Smooth muscle cell (in vitro differentiated cells): Measurements from ENCODE around the gene RAB3IL1. TPM values are rescaled to one million over a fixed set of nuclear protein-coding genes. Genes with fewer than 3 reads are reported as not detected.
A peak's percentile ranks its signal among the peaks of the same experiment; 100 is the strongest.

Experiments used
- DNase-seq: peaks from one replicate; lab custom pipeline; 2025; ENCODE audit not compliant: unreplicated experiment; lab: John Stamatoyannopoulos, UW
- H2AFZ ChIP-seq: fragments of 200-600 bp; sonication (generic); 2 replicates; pipeline ENCODE4 v1.6.0; 2016; ENCODE audit warnings: antibody characterized with exemption, low read depth, mild to moderate bottlenecking
- H3F3A ChIP-seq: fragments of 200-600 bp; sonication (generic); 2 replicates; pipeline ENCODE4 v1.6.0; 2017; ENCODE audit warnings: antibody characterized with exemption, low read depth
- H3K27ac ChIP-seq: fragments of 200-600 bp; sonication (generic); 2 replicates; pipeline ENCODE4 v1.5.1; 2016; ENCODE audit warnings: low read depth, mild to moderate bottlenecking
- H3K27me3 ChIP-seq: fragments of 200-600 bp; sonication (generic); 2 replicates; pipeline ENCODE4 v1.6.1; 2016; ENCODE audit warnings: low read depth, mild to moderate bottlenecking
- H3K36me3 ChIP-seq: fragments of 200-600 bp; sonication (generic); 2 replicates; pipeline ENCODE4 v1.5.1; 2016; ENCODE audit warnings: low read depth
- H3K4me1 ChIP-seq: fragments of 200-600 bp; sonication (generic); 2 replicates; pipeline ENCODE4 v1.5.1; 2016; ENCODE audit warnings: low read depth
- H3K4me2 ChIP-seq: fragments of 200-600 bp; sonication (generic); 2 replicates; pipeline ENCODE4 v1.6.0; 2016; ENCODE audit warnings: mild to moderate bottlenecking
- H3K4me3 ChIP-seq: fragments of 200-600 bp; sonication (generic); 2 replicates; pipeline ENCODE4 v1.5.1; 2016; ENCODE audit warnings: mild to moderate bottlenecking
- H3K79me2 ChIP-seq: fragments of 200-600 bp; sonication (generic); 2 replicates; pipeline ENCODE4 v1.6.0; 2016; ENCODE audit warnings: low read depth, mild to moderate bottlenecking
- H3K9ac ChIP-seq: fragments of 200-600 bp; sonication (generic); 2 replicates; pipeline ENCODE4 v1.6.0; 2016; ENCODE audit warnings: low read depth
- H3K9me3 ChIP-seq: fragments of 200-600 bp; sonication (generic); replicated peaks from 2 replicates; pipeline ENCODE4 v1.5.1; 2016; ENCODE audit warnings: low read depth
- H4K20me1 ChIP-seq: fragments of 200-600 bp; sonication (generic); 2 replicates; pipeline ENCODE4 v1.6.0; 2016; ENCODE audit warnings: low read depth
- CTCF ChIP-seq: fragments of 200-600 bp; sonication (generic); IDR thresholded peaks from 2 replicates; pipeline ENCODE4 v1.5.1; 2017; ENCODE audit warnings: borderline replicate concordance, mild to moderate bottlenecking, antibody characterized with exemption; ENCODE audit not compliant: insufficient read depth, poor library complexity, severe bottlenecking
- WGBS: methylation state at CpG from one replicate; pipeline ENCODE4 v1.1.7; 2016; ENCODE audit warnings: low lambda C conversion rate; 5-methylcytosine and 5-hydroxymethylcytosine counted together
- polyA plus RNA-seq: library from polyadenylated mRNA; unstranded; fragments of >200 nt; fragmentation: Nextera tagmentation; extraction: Ambion mirVana; gene quantifications from 2 replicates; pipeline ENCODE4 v1.2.1, GENCODE V29; 2016
- total RNA-seq: library from RNA; depleted of rRNA; stranded (reverse); fragments of >200 nt; gene quantifications from 2 replicates; pipeline ENCODE4 v1.2.3, GENCODE V29; 2014

The RAB3IL1 gene
- total and polyA plus RNA-seq, 2 experiments from 2014 or later: 4.9 to 11.6 TPM

DNA sequence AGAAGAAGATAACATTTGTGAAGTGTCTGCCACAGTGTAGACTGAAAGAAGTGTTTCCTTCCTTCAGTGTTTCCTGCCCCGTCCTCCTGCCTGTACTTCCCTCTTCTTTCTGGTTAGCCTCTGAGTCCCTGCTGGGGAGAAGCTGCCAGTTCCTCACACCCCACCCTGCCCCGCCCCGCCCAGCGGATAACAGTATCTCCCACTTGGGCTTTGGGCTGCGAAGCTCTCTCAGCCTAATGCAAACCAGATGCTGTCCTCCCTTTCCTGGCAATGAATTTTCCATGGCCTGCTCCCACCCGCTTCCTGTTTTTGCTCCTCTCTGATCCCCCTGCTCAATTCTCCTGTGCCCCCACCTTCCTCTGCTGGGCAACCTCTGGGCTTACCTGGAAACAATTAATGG is 5.2 kb upstream of the RAB3IL1 start:
- Histone ChIP-seq H3K4me1 (peaks cover 12% of the 10 kb centered on the region), H3K27me3 (no peaks in the 10 kb centered on the region), H4K20me1 (no peaks in the 10 kb centered on the region), H3K4me2 (peak overlapping the region; percentile 76), H2AFZ (no peak overlapping the region), H3F3A (peaks cover 10% of the 10 kb centered on the region), H3K36me3 (no peaks in the 10 kb centered on the region), H3K9me3 (no peaks in the 10 kb centered on the region), H3K27ac (peak overlapping the region; percentile 89), H3K4me3 (no peak overlapping the region), H3K9ac (peak overlapping the region; percentile 50), H3K79me2 (no peaks in the 10 kb centered on the region)
- no peak for TF ChIP-seq CTCF
- DNase-seq: no peak
- WGBS: 5% methylated on average over 6 of the region's 6 CpGs

DNA sequence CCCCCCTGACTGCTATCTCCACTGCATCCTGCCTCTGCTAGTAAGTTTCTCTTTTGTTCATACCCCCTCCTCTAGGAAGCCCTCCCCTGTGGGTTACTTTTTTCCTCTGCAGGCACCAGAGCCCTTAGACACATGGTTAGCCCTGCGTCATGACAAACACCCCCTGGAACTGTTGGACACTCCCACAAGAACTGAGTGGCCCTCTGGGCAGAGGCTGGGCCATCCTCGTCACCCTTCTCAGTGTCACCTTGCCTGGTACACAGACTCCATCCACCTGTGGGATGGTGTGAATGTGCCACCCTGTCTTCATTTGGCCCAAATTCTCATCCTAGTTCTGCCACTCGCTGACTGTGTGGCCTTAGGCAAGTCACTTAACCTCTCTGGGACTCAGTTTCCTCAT is 4.1 kb upstream of the RAB3IL1 start:
- no peak overlapping the region for H3K4me3 ChIP-seq
- whole genome bisulfite sequencing: 82% methylated on average over 3 of the region's 3 CpGs
- no peak overlapping the region for H2AFZ ChIP-seq
- DNase-seq: no peak
- no peaks in the 10 kb centered on the region for H3K79me2 ChIP-seq
- peaks cover 12% of the 10 kb centered on the region for H3K4me1 ChIP-seq
- no peak for TF ChIP-seq CTCF
- no peak overlapping the region for H3K4me2 ChIP-seq
- no peaks in the 10 kb centered on the region for H4K20me1 ChIP-seq
- H3K9ac ChIP-seq: no peak overlapping the region
- no peaks in the 10 kb centered on the region for H3K9me3 ChIP-seq
- no peaks in the 10 kb centered on the region for H3K36me3 ChIP-seq
- peaks cover 10% of the 10 kb centered on the region for H3F3A ChIP-seq
- no peak overlapping the region for H3K27ac ChIP-seq
- H3K27me3 ChIP-seq: no peaks in the 10 kb centered on the region

- peaks cover 10% of the 10 kb centered on the region for H3F3A ChIP-seq
- no peaks in the 10 kb centered on the region for H3K79me2 ChIP-seq
- H3K9me3 ChIP-seq: no peaks in the 10 kb centered on the region
- WGBS: 66% methylated on average over 13 of the region's 13 CpGs
- H3K9ac ChIP-seq: no peak overlapping the region
- H2AFZ ChIP-seq: no peak overlapping the region
- no peaks in the 10 kb centered on the region for H4K20me1 ChIP-seq
- no peaks in the 10 kb centered on the region for H3K27me3 ChIP-seq
- DNase-seq: no peak
- H3K4me3 ChIP-seq: no peak overlapping the region
- H3K36me3 ChIP-seq: no peaks in the 10 kb centered on the region
- TF ChIP-seq CTCF: no peak
- H3K4me2 ChIP-seq: no peak overlapping the region
- no peak overlapping the region for H3K27ac ChIP-seq
- H3K4me1 ChIP-seq: peaks cover 12% of the 10 kb centered on the region
Observed at GRCh38 chr11:61919705-61920631, 2.6 kb upstream of the RAB3IL1 start.
